ENCODE measurements around the gene TMEM86A.

GRCh38 chr11:18698341-18699268 is at the start of gene TMEM86A:
- 0 out of 2 replicates have a peak, but pooled peaks have one; percentile 31 for TF ChIP-seq RERE (CRISPR knock-in tag; IDR thresholded peaks at IDR 0.05; ENCODE audit: low read depth)
- TF ChIP-seq TCF7L2 (IDR thresholded peaks at IDR 0.05; ENCODE audit: low read depth, low read length), result no peak
- no peak for TF ChIP-seq HCFC1 (IDR thresholded peaks at IDR 0.05; ENCODE audit: low read depth, low read length)
- no peak for TF ChIP-seq ZNF775 (CRISPR knock-in tag; IDR thresholded peaks at IDR 0.05; ENCODE audit: borderline replicate concordance)
- TF ChIP-seq EZH2 (conservative IDR thresholded peaks at IDR 0.05; ENCODE audit: low read depth, low read length), result no peak
- no peak for TF ChIP-seq NFIC (IDR thresholded peaks at IDR 0.05; ENCODE audit: low read length)
- 0 out of 2 replicates have a peak, but pooled peaks have one; percentile 20 for TF ChIP-seq ZNF274 (CRISPR knock-in tag; IDR thresholded peaks at IDR 0.05)
- 0 out of 2 replicates have a peak, but pooled peaks have one; percentile 8 for TF ChIP-seq RAD21 (CRISPR knock-in tag; IDR thresholded peaks at IDR 0.05)
- no peak; the same call in 1 of the 2 replicates for TF ChIP-seq MAZ (IDR thresholded peaks at IDR 0.05; ENCODE audit: borderline replicate concordance, low read depth, low read length)
- TF ChIP-seq MAZ (CRISPR knock-in tag; IDR thresholded peaks at IDR 0.05; ENCODE audit: low read depth), result no peak
- no peak for TF ChIP-seq ZNF569 (CRISPR knock-in tag; IDR thresholded peaks at IDR 0.05; ENCODE audit: borderline replicate concordance)
- TF ChIP-seq MAFK (conservative IDR thresholded peaks at IDR 0.05 in 1 of 2, IDR thresholded peaks at IDR 0.05 in 1 of 2; ENCODE audit: low read length in 2 of 2), result no peak
- TF ChIP-seq ZBTB37 (CRISPR knock-in tag; IDR thresholded peaks at IDR 0.05), result no peak
- no peak for TF ChIP-seq MXD3 (CRISPR knock-in tag; IDR thresholded peaks at IDR 0.05)
